ENCODE results near the gene HMCN1. TPM values are rescaled to one million over a fixed set of nuclear protein-coding genes. Genes with fewer than 3 reads are reported as not detected.
"Not testable (repeated sequence)": the region's sequence is repeated elsewhere in the genome, so short reads cannot be mapped to it uniquely, and the experiment has no call there.

The HMCN1 gene
- total RNA-seq, 4 donors from 2014 or later, result 53.0 to 87.9 (median 76.8) TPM

DNA sequence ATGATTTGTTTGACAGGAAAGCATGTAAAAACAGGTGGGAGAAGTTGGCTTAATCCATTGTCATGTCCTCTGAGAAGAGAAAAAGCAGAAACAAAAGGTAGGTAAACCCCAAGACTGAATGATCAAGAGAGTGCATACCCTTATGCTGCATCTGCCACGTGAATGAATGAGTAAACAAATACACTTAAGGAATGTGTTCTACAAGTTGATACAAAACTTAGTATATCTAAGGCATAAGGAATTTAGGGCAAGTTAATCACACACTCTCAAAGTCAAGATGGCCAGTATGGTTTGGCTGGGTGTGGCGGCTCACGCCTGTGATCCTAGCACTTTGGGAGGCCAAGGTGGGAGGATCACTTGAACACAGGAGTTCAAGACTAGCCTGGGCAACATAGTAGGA is 34.2 kb downstream of the HMCN1 start:
- WGBS, result 88% methylated on average over 3 of the region's 3 CpGs
- Histone ChIP-seq H3K4me3 (no peak overlapping the region), H3K27ac (replicated peaks in 1 of 4) (no peak overlapping the region), H3K4me1 (peaks cover 0 to 16% (median 4%) of the 10 kb centered on the region in 4 donors), H3K36me3 (peaks cover 0 to 5% (median 0%) of the 10 kb centered on the region in 4 donors), H3K27me3 (no peaks in the 10 kb centered on the region), H3K9me3 (no peaks in the 10 kb centered on the region)
- intact Hi-C loops (cut with DNase I), result no loop called here
- no peak for DNase-seq (ENCODE audit: extremely low spot score)
- TF ChIP-seq POLR2A (IDR thresholded peaks at IDR 0.05; ENCODE audit: low read depth) (no peak), POLR2AphosphoS5 (IDR thresholded peaks at IDR 0.05) (no peak), EP300 (IDR thresholded peaks at IDR 0.05) (no peak)
- TF ChIP-seq, protein P1, sequence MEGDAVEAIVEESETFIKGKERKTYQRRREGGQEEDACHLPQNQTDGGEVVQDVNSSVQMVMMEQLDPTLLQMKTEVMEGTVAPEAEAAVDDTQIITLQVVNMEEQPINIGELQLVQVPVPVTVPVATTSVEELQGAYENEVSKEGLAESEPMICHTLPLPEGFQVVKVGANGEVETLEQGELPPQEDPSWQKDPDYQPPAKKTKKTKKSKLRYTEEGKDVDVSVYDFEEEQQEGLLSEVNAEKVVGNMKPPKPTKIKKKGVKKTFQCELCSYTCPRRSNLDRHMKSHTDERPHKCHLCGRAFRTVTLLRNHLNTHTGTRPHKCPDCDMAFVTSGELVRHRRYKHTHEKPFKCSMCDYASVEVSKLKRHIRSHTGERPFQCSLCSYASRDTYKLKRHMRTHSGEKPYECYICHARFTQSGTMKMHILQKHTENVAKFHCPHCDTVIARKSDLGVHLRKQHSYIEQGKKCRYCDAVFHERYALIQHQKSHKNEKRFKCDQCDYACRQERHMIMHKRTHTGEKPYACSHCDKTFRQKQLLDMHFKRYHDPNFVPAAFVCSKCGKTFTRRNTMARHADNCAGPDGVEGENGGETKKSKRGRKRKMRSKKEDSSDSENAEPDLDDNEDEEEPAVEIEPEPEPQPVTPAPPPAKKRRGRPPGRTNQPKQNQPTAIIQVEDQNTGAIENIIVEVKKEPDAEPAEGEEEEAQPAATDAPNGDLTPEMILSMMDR (IDR thresholded peaks at IDR 0.05), result no peak

DNA sequence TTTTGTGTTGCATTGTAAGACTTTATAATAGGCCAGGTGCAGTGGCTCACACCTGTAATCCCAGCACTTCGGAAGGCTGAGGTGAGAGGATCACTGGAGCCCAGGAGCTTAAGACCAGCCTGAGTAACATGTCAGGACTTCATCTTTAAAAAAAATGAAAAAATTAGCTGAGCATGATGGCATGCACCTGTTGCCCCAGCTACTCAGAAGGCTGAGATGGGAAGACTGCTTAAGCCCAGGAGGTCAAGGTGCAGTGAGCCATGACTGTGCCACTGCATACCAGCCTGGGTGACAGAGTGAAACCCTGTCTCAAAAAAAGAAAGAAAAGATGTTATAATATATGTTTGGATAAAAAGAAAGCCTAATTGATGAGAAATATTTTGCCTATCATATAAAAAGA is 34.9 kb downstream of the HMCN1 start:
- DNase-seq (ENCODE audit: extremely low spot score), result no peak
- Histone ChIP-seq H3K27me3 (no peaks in the 10 kb centered on the region), H3K36me3 (peaks cover 0 to 5% (median 0%) of the 10 kb centered on the region in 4 donors), H3K4me1 (peaks cover 0 to 16% (median 5%) of the 10 kb centered on the region in 4 donors), H3K27ac (replicated peaks in 1 of 4) (no peak overlapping the region), H3K4me3 (no peak overlapping the region), H3K9me3 (no peaks in the 10 kb centered on the region)
- TF ChIP-seq EP300 (IDR thresholded peaks at IDR 0.05), result no peak
- no peak for TF ChIP-seq POLR2AphosphoS5 (IDR thresholded peaks at IDR 0.05)
- TF ChIP-seq, protein P1 (IDR thresholded peaks at IDR 0.05), result no peak
- no peak for TF ChIP-seq POLR2A (IDR thresholded peaks at IDR 0.05; ENCODE audit: low read depth)
- intact Hi-C loops (cut with DNase I), result no loop called here
- WGBS, result 67% methylated on average over 1 of the region's 1 CpG

DNA sequence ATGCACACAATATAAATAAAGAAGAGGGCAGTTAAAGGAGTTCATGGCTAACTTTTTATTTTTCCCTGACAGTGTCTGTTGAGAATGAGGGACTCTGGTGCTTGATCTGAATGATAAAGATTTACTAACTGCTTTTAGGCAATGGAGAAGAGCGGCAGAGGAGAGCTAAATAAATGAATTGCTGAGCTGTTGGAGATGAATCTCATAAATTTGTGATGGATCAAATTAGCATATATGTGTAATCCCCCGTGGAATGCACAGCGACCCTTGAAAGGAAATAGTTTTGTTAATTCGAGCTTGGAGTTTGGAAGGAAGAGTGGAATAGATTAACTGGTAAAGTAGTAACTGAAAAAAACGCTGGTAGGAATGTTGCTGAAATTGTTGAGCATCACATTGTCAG is 40.2 kb downstream of the HMCN1 start:
- no peak for DNase-seq (ENCODE audit: extremely low spot score)
- TF ChIP-seq POLR2A (IDR thresholded peaks at IDR 0.05; ENCODE audit: low read depth) (no peak), EP300 (IDR thresholded peaks at IDR 0.05) (no peak), POLR2AphosphoS5 (IDR thresholded peaks at IDR 0.05) (no peak)
- TF ChIP-seq, protein P1 (IDR thresholded peaks at IDR 0.05), result no peak
- H3K27me3 ChIP-seq, result no peaks in the 10 kb centered on the region
- no peaks in the 10 kb centered on the region for H3K9me3 ChIP-seq
- H3K4me1 ChIP-seq, result peaks cover 0 to 14% (median 10%) of the 10 kb centered on the region in 4 donors
- no peak overlapping the region for H3K4me3 ChIP-seq
- peaks cover 0 to 5% (median 0%) of the 10 kb centered on the region in 4 donors for H3K36me3 ChIP-seq
- 60% methylated on average over 5 of the region's 5 CpGs for WGBS
- H3K27ac ChIP-seq (replicated peaks in 1 of 4), result no peak overlapping the region
- intact Hi-C loops (cut with DNase I), result no loop called here

DNA sequence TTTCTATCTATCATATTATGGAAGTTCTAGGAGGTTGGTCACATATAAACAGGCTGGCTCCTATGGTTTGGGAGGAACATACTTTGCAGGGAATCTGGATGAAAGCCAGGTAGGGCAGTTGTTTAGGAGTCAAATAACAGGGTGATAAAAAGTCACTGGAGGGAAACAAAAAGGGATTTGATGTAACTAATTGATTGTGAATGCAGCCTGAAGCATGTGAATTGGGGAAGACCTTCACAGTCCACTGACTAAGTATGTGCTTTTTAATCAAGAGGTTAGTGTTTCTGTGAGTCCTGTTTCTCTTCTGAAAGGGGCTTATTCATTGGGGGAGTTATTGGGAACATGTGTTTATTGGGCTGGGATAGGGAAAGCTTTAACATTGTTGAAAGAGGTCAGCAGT is 41.3 kb downstream of the HMCN1 start:
- TF ChIP-seq EP300 (IDR thresholded peaks at IDR 0.05) (no peak), POLR2A (IDR thresholded peaks at IDR 0.05; ENCODE audit: low read depth) (no peak), POLR2AphosphoS5 (IDR thresholded peaks at IDR 0.05) (no peak)
- TF ChIP-seq, protein P1 (IDR thresholded peaks at IDR 0.05), result no peak
- H3K27me3 ChIP-seq, result no peaks in the 10 kb centered on the region
- intact Hi-C loops (cut with DNase I), result no loop called here
- H3K9me3 ChIP-seq, result no peaks in the 10 kb centered on the region
- no peak for DNase-seq (ENCODE audit: extremely low spot score)
- H3K36me3 ChIP-seq, result peaks cover 0 to 5% (median 0%) of the 10 kb centered on the region in 4 donors
- H3K4me1 ChIP-seq, result peaks cover 0 to 14% (median 6%) of the 10 kb centered on the region in 4 donors
- H3K27ac ChIP-seq (replicated peaks in 1 of 4), result no peak overlapping the region
- no peak overlapping the region for H3K4me3 ChIP-seq

DNA sequence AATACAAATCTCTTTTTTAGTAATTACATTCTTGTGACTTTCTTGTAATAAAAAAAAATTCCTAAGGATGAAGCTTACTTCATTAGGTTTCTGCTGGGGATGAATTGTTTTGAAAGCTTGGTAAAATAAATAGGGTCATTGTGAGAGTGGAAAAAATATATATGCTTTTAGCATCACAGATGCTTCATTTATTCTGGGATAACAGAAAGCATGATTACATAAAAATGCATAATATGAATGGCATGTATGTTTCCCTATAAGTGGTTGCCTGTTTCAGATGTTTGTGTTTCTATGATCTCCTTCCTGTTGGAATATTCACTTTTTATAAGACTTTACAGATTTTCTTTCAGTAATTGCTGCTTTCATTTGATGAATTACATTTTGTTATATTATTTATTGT is 42.3 kb downstream of the HMCN1 start:
- TF ChIP-seq POLR2AphosphoS5 (IDR thresholded peaks at IDR 0.05) (no peak), POLR2A (IDR thresholded peaks at IDR 0.05; ENCODE audit: low read depth) (no peak)
- TF ChIP-seq, protein P1 (IDR thresholded peaks at IDR 0.05), result no peak
- intact Hi-C loops (cut with DNase I), result no loop called here

DNA sequence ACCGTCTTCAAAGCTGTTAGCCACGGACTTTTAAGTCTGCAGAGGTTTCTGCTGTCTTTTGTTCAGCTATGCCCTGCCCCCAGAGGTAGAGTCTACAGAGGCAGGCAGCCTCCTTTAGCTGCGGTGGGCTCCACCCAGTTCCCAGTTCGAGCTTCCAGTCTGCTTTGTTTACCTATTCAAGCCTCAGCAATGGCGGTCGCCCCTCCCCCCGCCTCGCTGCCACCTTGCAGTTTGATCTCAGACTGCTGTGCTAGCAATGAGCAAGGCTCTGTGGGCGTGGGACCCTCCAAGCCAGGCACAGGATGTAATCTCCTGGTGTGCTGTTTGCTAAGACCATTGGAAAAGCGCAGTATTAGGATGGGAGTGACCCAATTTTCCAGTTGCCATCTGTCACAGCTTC is 49.7 kb downstream of the HMCN1 start:
- H3K4me3 ChIP-seq; H3K27me3 ChIP-seq; H3K27ac ChIP-seq (replicated peaks in 1 of 4); H3K36me3 ChIP-seq; H3K9me3 ChIP-seq; DNase-seq (ENCODE audit: extremely low spot score); intact Hi-C loops (cut with DNase I): not testable (repeated sequence)
- 97% methylated on average over 8 of the region's 10 CpGs for whole genome bisulfite sequencing
- H3K4me1 ChIP-seq, result peaks cover 0 to 24% (median 22%) of the 10 kb centered on the region in 4 donors

More for the DNA sequence above, 42.3 kb downstream of the HMCN1 start:
- no peak for DNase-seq (ENCODE audit: extremely low spot score)
- H3K4me1 ChIP-seq, result peaks cover 0 to 14% (median 4%) of the 10 kb centered on the region in 4 donors
- H3K36me3 ChIP-seq, result peaks cover 0 to 5% (median 0%) of the 10 kb centered on the region in 4 donors
- no peak overlapping the region for H3K27ac ChIP-seq (replicated peaks in 1 of 4)
- H3K4me3 ChIP-seq, result no peak overlapping the region
- no peaks in the 10 kb centered on the region for H3K27me3 ChIP-seq
- H3K9me3 ChIP-seq, result no peaks in the 10 kb centered on the region

Data from esophagus muscularis mucosa (tissue), 4 donors.